HepG2 (cell line): Measurements from ENCODE around the gene LYRM2. TPM values are rescaled to one million over a fixed set of nuclear protein-coding genes. Genes with fewer than 3 reads are reported as not detected.

ENCODE experiments used
- ATAC-seq: fragments of 200-7000 bp; cut with Tn5 transposase; 3 replicates; pipeline ENCODE4 v1.9.1; 2020; ENCODE audit warnings: mild to moderate bottlenecking, moderate library complexity
- BruUV-seq: library from RNA; stranded (reverse); fragments of 400-500 nt; replicated peaks from 2 replicates; lab custom pipeline; 2021; lab: Mats Ljungman, UMichigan
- CTCF ChIA-PET: fragments of 300-600 bp; formaldehyde crosslinking; extraction: SDS; loops from one replicate; lab custom pipeline; 2021; ENCODE audit warnings: low total read pairs, inconsistent platforms, low intra/inter-chr PET ratio; lab: Yijun Ruan, JAX
- POLR2A ChIA-PET: fragments of 350-600 bp; sonication (Branson Sonifier 250); formaldehyde crosslinking; loops from one replicate; lab custom pipeline; 2020; ENCODE audit warnings: antibody characterized with exemption, inconsistent platforms; lab: Yijun Ruan, JAX
- DNase-seq: peaks from one replicate; pipeline ENCODE4 v3.0.0-alpha.2; 2015; ENCODE audit warnings: low spot score
- FAIRE-seq: peaks from 3 replicates; lab custom pipeline; 2011; peaks lifted over from hg19 to GRCh38; lab: Jason Lieb, UNC
- H2AFZ ChIP-seq: one replicate; pipeline ENCODE4 v1.6.1; 2011; ENCODE audit warnings: low read length, inconsistent platforms
- H3K27ac ChIP-seq: fragments of 300-600 bp; 3 replicates; pipeline ENCODE4 v1.8.0; 2011; ENCODE audit warnings: mixed run types, mild to moderate bottlenecking, mixed read lengths, low read length, inconsistent platforms; ENCODE audit not compliant: insufficient read depth; ENCODE audit errors: extremely low read length
- H3K27me3 ChIP-seq, 2 experiments: fragments of 200-600 bp in 1 of 2; 2 replicates in 1 of 2; 3 replicates in 1 of 2; pipeline versions ENCODE4 v1.6.0 to v1.8.0; 2011; ENCODE audit warnings: low read length in 2 of 2, mild to moderate bottlenecking in 2 of 2, moderate library complexity in 2 of 2, inconsistent platforms in 1 of 2; ENCODE audit not compliant: insufficient read depth in 2 of 2, control insufficient read depth in 1 of 2
- H3K36me3 ChIP-seq, 2 experiments: fragments of 200-600 bp in 1 of 2; replicated peaks in 1 of 2; 2 replicates in 1 of 2; 3 replicates in 1 of 2; pipeline versions ENCODE4 v1.5.1 to v1.8.0; 2011; ENCODE audit warnings: low read length in 2 of 2, inconsistent platforms in 1 of 2; ENCODE audit not compliant: insufficient read depth in 2 of 2, control insufficient read depth in 1 of 2
- H3K4me1 ChIP-seq: 2 replicates; pipeline ENCODE4 v1.5.1; 2012; ENCODE audit warnings: low read length, inconsistent platforms; ENCODE audit not compliant: insufficient read depth
- H3K4me2 ChIP-seq: 2 replicates; pipeline ENCODE4 v1.6.0; 2011; ENCODE audit warnings: low read depth, low read length, inconsistent platforms
- H3K4me3 ChIP-seq, 3 experiments: fragments of 200-600 bp in 1 of 3; sonication (generic), shearing (Covaris generic) in 1 of 3; replicated peaks in 1 of 3; 2 replicates each; pipeline ENCODE4 v1.5.1; 2011 to 2016; ENCODE audit warnings: low read length in 3 of 3, inconsistent platforms in 2 of 3, low read depth in 2 of 3, mild to moderate bottlenecking in 2 of 3, control low read depth in 1 of 3, mixed read lengths in 1 of 3; ENCODE audit not compliant: insufficient read depth in 1 of 3
- H3K79me2 ChIP-seq: one replicate; pipeline ENCODE4 v1.6.1; 2011; ENCODE audit warnings: low read length, inconsistent platforms; ENCODE audit not compliant: insufficient read depth
- H3K9ac ChIP-seq: 2 replicates; pipeline ENCODE4 v1.6.0; 2011; ENCODE audit warnings: mild to moderate bottlenecking, low read depth, low read length, inconsistent platforms; ENCODE audit not compliant: insufficient read depth
- H3K9me3 ChIP-seq: 2 replicates; pipeline ENCODE4 v1.5.1; 2012; ENCODE audit warnings: mild to moderate bottlenecking, low read length
- H4K20me1 ChIP-seq: 2 replicates; pipeline ENCODE4 v1.6.0; 2011; ENCODE audit warnings: inconsistent platforms, mild to moderate bottlenecking, low read length, moderate library complexity; ENCODE audit not compliant: insufficient read depth
- CHD4 ChIP-seq: fragments of 200-600 bp; sonication (generic); IDR thresholded peaks from 2 replicates; pipeline ENCODE4 v1.7.0; 2017; ENCODE audit warnings: mild to moderate bottlenecking, low read length, borderline replicate concordance
- DPF2 ChIP-seq: sonication (generic); formaldehyde crosslinking; IDR thresholded peaks from 2 replicates; pipeline ENCODE4 v1.4.0; 2020; ENCODE audit warnings: mild to moderate bottlenecking, low read depth, missing genetic modification reagents, borderline replicate concordance
- ELF1 ChIP-seq: sonication (generic); formaldehyde crosslinking; IDR thresholded peaks from 2 replicates; pipeline ENCODE4 v1.4.0; 2020; ENCODE audit warnings: missing genetic modification reagents
- ETV5 ChIP-seq: IDR thresholded peaks from 2 replicates; pipeline ENCODE4 v1.6.1; 2018; ENCODE audit warnings: missing biosample characterization, missing genetic modification reagents, inconsistent platforms, borderline replicate concordance
- FOXC1 ChIP-seq: sonication (generic); formaldehyde crosslinking; IDR thresholded peaks from 2 replicates; pipeline ENCODE4 v1.8.0; 2022; ENCODE audit warnings: mild to moderate bottlenecking, missing genetic modification reagents, borderline replicate concordance
- GATAD1 ChIP-seq: IDR thresholded peaks from 2 replicates; pipeline ENCODE4 v1.6.1; 2016; ENCODE audit warnings: missing genetic modification reagents, missing compliant biosample characterization
- HNRNPL ChIP-seq: fragments of 200-400 bp; formaldehyde crosslinking; IDR thresholded peaks from 2 replicates; pipeline ENCODE4 v1.6.1; 2017; ENCODE audit warnings: mild to moderate bottlenecking, low read depth, low read length
- HOXA5 ChIP-seq: sonication (generic); formaldehyde crosslinking; IDR thresholded peaks from 2 replicates; pipeline ENCODE4 v1.4.0; 2020; ENCODE audit warnings: missing genetic modification reagents
- JUND ChIP-seq: sonication (generic); formaldehyde crosslinking; IDR thresholded peaks from 2 replicates; pipeline ENCODE4 v1.8.0; 2022; ENCODE audit warnings: mild to moderate bottlenecking, missing genetic modification reagents
- MED13 ChIP-seq: sonication (generic); formaldehyde crosslinking; IDR thresholded peaks from 2 replicates; pipeline ENCODE4 v1.5.0; 2020; ENCODE audit warnings: missing genetic modification reagents
- NR1H2 ChIP-seq: sonication (generic); formaldehyde crosslinking; IDR thresholded peaks from 2 replicates; pipeline ENCODE4 v1.8.1; 2022; ENCODE audit warnings: low read depth, missing genetic modification reagents, borderline replicate concordance
- RCOR2 ChIP-seq: IDR thresholded peaks from 2 replicates; pipeline ENCODE4 v1.6.1; 2016; ENCODE audit warnings: missing biosample characterization, missing genetic modification reagents
- REXO4 ChIP-seq: sonication (generic); formaldehyde crosslinking; IDR thresholded peaks from 2 replicates; pipeline ENCODE4 v1.8.0; 2022; ENCODE audit warnings: missing genetic modification reagents, mild to moderate bottlenecking, borderline replicate concordance
- SMAD3 ChIP-seq: sonication (generic); formaldehyde crosslinking; IDR thresholded peaks from 2 replicates; pipeline ENCODE4 v1.4.0; 2020; ENCODE audit warnings: missing genetic modification reagents
- SOX5 ChIP-seq: IDR thresholded peaks from 2 replicates; pipeline ENCODE4 v1.6.1; 2016; ENCODE audit warnings: borderline replicate concordance
- ZKSCAN8 ChIP-seq: IDR thresholded peaks from 2 replicates; pipeline ENCODE4 v1.6.1; 2016; ENCODE audit warnings: borderline replicate concordance, missing genetic modification reagents, missing compliant biosample characterization
- ZNF547 ChIP-seq: sonication (generic); formaldehyde crosslinking; IDR thresholded peaks from 2 replicates; pipeline ENCODE4 v1.5.1; 2020; ENCODE audit warnings: mild to moderate bottlenecking, missing genetic modification reagents
- ZNF644 ChIP-seq: IDR thresholded peaks from 2 replicates; pipeline ENCODE4 v1.6.1; 2016; ENCODE audit warnings: low read depth
- ZNF7 ChIP-seq: IDR thresholded peaks from 2 replicates; pipeline ENCODE4 v1.6.1; 2016; ENCODE audit warnings: missing biosample characterization, missing genetic modification reagents
- ZSCAN29 ChIP-seq: sonication (generic); formaldehyde crosslinking; conservative IDR thresholded peaks from 2 replicates; pipeline ENCODE4 v1.4.0; 2020; ENCODE audit warnings: mild to moderate bottlenecking, missing genetic modification reagents
- WGBS: methylation state at CpG from one replicate; pipeline ENCODE4 v1.1.6; 2017; ENCODE audit warnings: low lambda C conversion rate; 5-methylcytosine and 5-hydroxymethylcytosine counted together
- in situ Hi-C: cut with HindIII; loops from 2 replicates; pipeline ENCODE4 v1.10.0; 2017; ENCODE audit warnings: low pct_unique_long_range_greater_than_20kb; ENCODE audit not compliant: extremely low pct_ligation_motif_present
- intact Hi-C: fragments of 100-400 bp; cut with micrococcal nuclease; formaldehyde crosslinking; loops from one replicate; pipeline ENCODE4 v1.10.0; 2022; ENCODE audit not compliant: unreplicated experiment
- polyA plus RNA-seq, 8 experiments: library from polyadenylated mRNA; depleted of rRNA in 3 of 8; stranded (reverse) in 7 of 8; unstranded in 1 of 8; fragments of >200 nt; fragmentation: Illumina TruSeq in 4 of 8; extraction: Trizol in 4 of 8; gene quantifications; 2 replicates each; pipeline versions ENCODE4 v1.2.1 to v1.2.3, GENCODE V29; 2011 to 2016; ENCODE audit warnings: low read depth in 4 of 8, missing spikeins in 1 of 8, mixed read lengths in 1 of 8; ENCODE audit not compliant: insufficient read depth in 1 of 8
- total RNA-seq, 5 experiments: library from RNA; depleted of rRNA; stranded (reverse); fragments of >200 nt; fragmentation: Illumina TruSeq; extraction: Trizol; gene quantifications; 2 replicates each; pipeline ENCODE4 v1.2.3, GENCODE V29; 2016; ENCODE audit warnings: low read depth in 1 of 5
- TF ChIP-seq, protein P1 (sequence below): sonication (generic); formaldehyde crosslinking; IDR thresholded peaks from 2 replicates; pipeline ENCODE4 v1.4.0; 2020; ENCODE audit warnings: missing genetic modification reagents
- TF ChIP-seq, protein P2 (sequence below): sonication (generic); formaldehyde crosslinking; IDR thresholded peaks from 2 replicates; pipeline ENCODE4 v1.5.1; 2020; ENCODE audit warnings: mild to moderate bottlenecking, missing genetic modification reagents, moderate library complexity
- TF ChIP-seq, protein P3 (sequence below): sonication (generic); formaldehyde crosslinking; IDR thresholded peaks from 2 replicates; pipeline ENCODE4 v1.8.0; 2022; ENCODE audit warnings: low read depth, missing genetic modification reagents

Gene LYRM2
- total and polyA plus RNA-seq, 2 of the 13 experiments (the other 11 are each of a cell fraction or from before 2014, with no cell fraction given) = 17.8 to 32.6 TPM

DNA sequence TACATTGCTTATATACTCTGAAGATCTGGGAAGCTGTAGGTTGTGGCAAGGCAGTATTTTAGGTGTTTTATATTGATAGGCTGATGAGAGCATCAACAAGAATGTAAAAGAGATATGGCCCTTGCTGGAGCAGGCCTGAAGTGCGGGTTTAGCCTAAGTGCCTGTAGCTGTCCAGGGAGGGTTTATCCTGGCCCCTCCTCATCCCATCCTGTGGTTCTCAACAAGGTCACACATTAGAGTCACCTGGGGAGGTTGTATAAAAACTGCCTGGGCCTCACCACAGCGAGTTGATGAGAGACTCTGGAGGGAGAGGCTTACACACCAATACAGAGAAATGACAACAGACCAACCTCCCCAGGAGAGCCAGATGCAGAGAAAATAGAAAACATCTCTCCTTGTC lies 48.4 kb downstream of the LYRM2 start (continued):
- TF ChIP-seq DPF2 (CRISPR knock-in tag) (no peak), ZNF7 (CRISPR knock-in tag) (no peak), ELF1 (no peak), SOX5 (CRISPR knock-in tag) (no peak), ETV5 (CRISPR knock-in tag) (no peak), GATAD1 (CRISPR knock-in tag) (no peak), MED13 (no peak)
- TF ChIP-seq, protein P1, sequence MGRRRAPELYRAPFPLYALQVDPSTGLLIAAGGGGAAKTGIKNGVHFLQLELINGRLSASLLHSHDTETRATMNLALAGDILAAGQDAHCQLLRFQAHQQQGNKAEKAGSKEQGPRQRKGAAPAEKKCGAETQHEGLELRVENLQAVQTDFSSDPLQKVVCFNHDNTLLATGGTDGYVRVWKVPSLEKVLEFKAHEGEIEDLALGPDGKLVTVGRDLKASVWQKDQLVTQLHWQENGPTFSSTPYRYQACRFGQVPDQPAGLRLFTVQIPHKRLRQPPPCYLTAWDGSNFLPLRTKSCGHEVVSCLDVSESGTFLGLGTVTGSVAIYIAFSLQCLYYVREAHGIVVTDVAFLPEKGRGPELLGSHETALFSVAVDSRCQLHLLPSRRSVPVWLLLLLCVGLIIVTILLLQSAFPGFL = no peak

DNA sequence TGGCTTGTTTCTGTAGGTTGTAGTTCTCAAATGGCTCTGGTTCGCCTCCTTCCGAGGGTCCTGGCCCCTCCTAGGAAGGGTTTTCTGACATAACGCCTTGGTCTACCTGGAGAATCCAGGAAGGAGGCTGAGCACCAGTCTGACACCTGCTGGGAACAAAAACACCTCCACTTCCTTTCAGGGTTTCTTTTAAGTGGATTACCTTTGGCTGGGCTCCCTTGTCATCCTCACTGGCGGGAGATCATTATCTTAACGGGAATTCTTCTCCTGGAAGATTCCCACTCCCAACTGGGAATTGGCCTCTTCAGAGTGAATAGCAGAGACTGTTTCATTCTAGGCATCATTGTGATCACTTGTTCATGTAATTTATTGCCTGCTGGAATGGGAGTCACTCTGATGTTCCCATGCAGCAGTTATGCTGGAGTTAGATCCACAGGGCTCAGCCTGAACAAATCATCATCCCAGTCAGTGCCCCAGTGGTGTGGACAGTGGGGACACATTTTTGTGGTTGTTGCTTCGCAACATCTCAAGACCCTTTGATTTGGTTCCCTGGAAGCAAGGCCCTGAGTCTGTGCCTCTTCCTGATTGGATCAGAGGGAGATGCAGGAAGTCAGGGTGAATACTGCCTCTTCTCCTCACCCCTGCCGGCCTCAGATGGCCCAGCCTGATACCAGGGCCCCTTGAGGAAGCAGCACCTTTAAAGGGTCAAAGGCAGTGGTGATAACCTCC lies 49.1 kb downstream of the LYRM2 start:
- H2AFZ ChIP-seq = no peak overlapping the region
- 34% methylated on average over 4 of the region's 7 CpGs for WGBS
- no peak overlapping the region for H3K4me2 ChIP-seq
- ChIA-PET CTCF (no interaction called here), POLR2A (no interaction called here)
- FAIRE-seq (no peak), DNase-seq (no peak), ATAC-seq (no peak)
- H3K9me3 ChIP-seq = no peaks in the 10 kb centered on the region
- in situ Hi-C loops (no loop called here), intact Hi-C loops (no loop called here)
- no peak overlapping the region for H3K9ac ChIP-seq
- no peaks in the 10 kb centered on the region; a peak in 1 of 5 replicates for H3K27me3 ChIP-seq
- H4K20me1 ChIP-seq = no peaks in the 10 kb centered on the region
- no peak overlapping the region for H3K4me3 ChIP-seq
- H3K79me2 ChIP-seq = no peaks in the 10 kb centered on the region
- BruUV-seq = no TSS peak
- H3K4me1 ChIP-seq = no peaks in the 10 kb centered on the region
- H3K27ac ChIP-seq = no peak overlapping the region
- H3K36me3 ChIP-seq = no peaks in the 10 kb centered on the region
- TF ChIP-seq, protein P2, sequence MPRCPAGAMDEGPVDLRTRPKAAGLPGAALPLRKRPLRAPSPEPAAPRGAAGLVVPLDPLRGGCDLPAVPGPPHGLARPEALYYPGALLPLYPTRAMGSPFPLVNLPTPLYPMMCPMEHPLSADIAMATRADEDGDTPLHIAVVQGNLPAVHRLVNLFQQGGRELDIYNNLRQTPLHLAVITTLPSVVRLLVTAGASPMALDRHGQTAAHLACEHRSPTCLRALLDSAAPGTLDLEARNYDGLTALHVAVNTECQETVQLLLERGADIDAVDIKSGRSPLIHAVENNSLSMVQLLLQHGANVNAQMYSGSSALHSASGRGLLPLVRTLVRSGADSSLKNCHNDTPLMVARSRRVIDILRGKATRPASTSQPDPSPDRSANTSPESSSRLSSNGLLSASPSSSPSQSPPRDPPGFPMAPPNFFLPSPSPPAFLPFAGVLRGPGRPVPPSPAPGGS (CRISPR knock-in tag) = no peak
- TF ChIP-seq REXO4 (CRISPR knock-in tag) (no peak), SMAD3 (CRISPR knock-in tag) (no peak), RCOR2 (no peak), HNRNPL (no peak), CHD4 (no peak), ZNF644 (CRISPR knock-in tag) (no peak), NR1H2 (CRISPR knock-in tag) (no peak), FOXC1 (CRISPR knock-in tag) (no peak), JUND (no peak), HOXA5 (no peak), ZSCAN29 (CRISPR knock-in tag) (no peak), ZKSCAN8 (CRISPR knock-in tag) (no peak), ZNF547 (CRISPR knock-in tag) (no peak)
- TF ChIP-seq, protein P3, sequence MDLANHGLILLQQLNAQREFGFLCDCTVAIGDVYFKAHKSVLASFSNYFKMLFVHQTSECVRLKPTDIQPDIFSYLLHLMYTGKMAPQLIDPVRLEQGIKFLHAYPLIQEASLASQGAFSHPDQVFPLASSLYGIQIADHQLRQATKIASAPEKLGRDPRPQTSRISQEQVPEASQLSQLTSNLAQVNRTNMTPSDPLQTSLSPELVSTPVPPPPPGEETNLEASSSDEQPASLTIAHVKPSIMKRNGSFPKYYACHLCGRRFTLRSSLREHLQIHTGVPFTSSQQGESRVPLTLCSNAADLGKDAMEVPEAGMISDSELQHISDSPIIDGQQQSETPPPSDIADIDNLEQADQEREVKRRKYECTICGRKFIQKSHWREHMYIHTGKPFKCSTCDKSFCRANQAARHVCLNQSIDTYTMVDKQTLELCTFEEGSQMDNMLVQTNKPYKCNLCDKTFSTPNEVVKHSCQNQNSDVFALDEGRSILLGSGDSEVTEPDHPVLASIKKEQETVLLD (CRISPR knock-in tag) = no peak
